ENCODE data around the gene OTOGL.
"Not testable (repeated sequence)": the region's sequence is repeated elsewhere in the genome, so short reads cannot be mapped to it uniquely, and the experiment has no call there.

OTOGL gene

GRCh38 chr12:80272387-80272915 is 173.1 kb downstream of the OTOGL start:
- no peak for DNase-seq (ENCODE audit: low read depth in 4 of 4, low spot score in 1 of 4)

GRCh38 chr12:80273144-80273543 is 173.8 kb downstream of the OTOGL start:
- no peak for DNase-seq (ENCODE audit: low read depth in 4 of 4, low spot score in 1 of 4)

- DNase-seq (ENCODE audit: low read depth in 4 of 4, low spot score in 1 of 4): no peak
These were observed 178.4 kb downstream of the OTOGL start for GRCh38 chr12:80277732-80278131.

GRCh38 chr12:80282226-80282625 is 182.9 kb downstream of the OTOGL start:
- no peak for DNase-seq (ENCODE audit: low read depth in 4 of 4, low spot score in 1 of 4)

- no peak for DNase-seq (ENCODE audit: low read depth in 4 of 4, low spot score in 1 of 4)
These were observed 183.4 kb downstream of the OTOGL start for GRCh38 chr12:80282761-80283160.

- DNase-seq (ENCODE audit: low read depth in 4 of 4, low spot score in 1 of 4): no peak
These were observed 191.9 kb downstream of the OTOGL start for GRCh38 chr12:80291108-80291754.

GRCh38 chr12:80293347-80293746 is 194.0 kb downstream of the OTOGL start:
- no peak for DNase-seq (ENCODE audit: low read depth in 4 of 4, low spot score in 1 of 4)

- no peak for DNase-seq (ENCODE audit: low read depth in 4 of 4, low spot score in 1 of 4)
These were observed 194.4 kb downstream of the OTOGL start for GRCh38 chr12:80293759-80294158.

- DNase-seq (ENCODE audit: low read depth in 4 of 4, low spot score in 1 of 4): no peak
These were observed 199.9 kb downstream of the OTOGL start for GRCh38 chr12:80299219-80299618.

GRCh38 chr12:80299976-80300375 is 200.6 kb downstream of the OTOGL start:
- no peak for DNase-seq (ENCODE audit: low read depth in 4 of 4, low spot score in 1 of 4)

- not testable (repeated sequence) for DNase-seq (ENCODE audit: low read depth in 4 of 4, low spot score in 1 of 4)
These were observed 208.1 kb downstream of the OTOGL start for GRCh38 chr12:80307436-80307835.

- DNase-seq (ENCODE audit: low read depth in 4 of 4, low spot score in 1 of 4): no peak
These were observed 213.9 kb downstream of the OTOGL start for GRCh38 chr12:80313209-80313608.

- DNase-seq (ENCODE audit: low read depth in 4 of 4, low spot score in 1 of 4): no peak
These were observed 215.4 kb downstream of the OTOGL start for GRCh38 chr12:80314741-80315140.

GRCh38 chr12:80316222-80316621 is 216.9 kb downstream of the OTOGL start:
- DNase-seq (ENCODE audit: low read depth in 4 of 4, low spot score in 1 of 4): no peak

GRCh38 chr12:80317307-80317706 is 218.0 kb downstream of the OTOGL start:
- no peak for DNase-seq (ENCODE audit: low read depth in 4 of 4, low spot score in 1 of 4)

- no peak for DNase-seq (ENCODE audit: low read depth in 4 of 4, low spot score in 1 of 4)
These were observed 218.6 kb downstream of the OTOGL start for GRCh38 chr12:80317899-80318298.

GRCh38 chr12:80320121-80320678 is 220.9 kb downstream of the OTOGL start:
- DNase-seq (ENCODE audit: low read depth in 4 of 4, low spot score in 1 of 4): no peak

- no peak for DNase-seq (ENCODE audit: low read depth in 4 of 4, low spot score in 1 of 4)
These were observed 222.3 kb downstream of the OTOGL start for GRCh38 chr12:80321653-80322052.

- DNase-seq (ENCODE audit: low read depth in 4 of 4, low spot score in 1 of 4): no peak
These were observed 226.0 kb downstream of the OTOGL start for GRCh38 chr12:80325167-80325959.

GRCh38 chr12:80332827-80333226 is 233.5 kb downstream of the OTOGL start:
- no peak for DNase-seq (ENCODE audit: low read depth in 4 of 4, low spot score in 1 of 4)

- DNase-seq (ENCODE audit: low read depth in 4 of 4, low spot score in 1 of 4): no peak
These were observed 253.1 kb downstream of the OTOGL start for GRCh38 chr12:80352474-80352873.

- no peak for DNase-seq (ENCODE audit: low read depth in 4 of 4, low spot score in 1 of 4)
These were observed 253.9 kb downstream of the OTOGL start for GRCh38 chr12:80353254-80353653.
